Measurements from ENCODE around the gene ASB10.

Gene ASB10, protein sequence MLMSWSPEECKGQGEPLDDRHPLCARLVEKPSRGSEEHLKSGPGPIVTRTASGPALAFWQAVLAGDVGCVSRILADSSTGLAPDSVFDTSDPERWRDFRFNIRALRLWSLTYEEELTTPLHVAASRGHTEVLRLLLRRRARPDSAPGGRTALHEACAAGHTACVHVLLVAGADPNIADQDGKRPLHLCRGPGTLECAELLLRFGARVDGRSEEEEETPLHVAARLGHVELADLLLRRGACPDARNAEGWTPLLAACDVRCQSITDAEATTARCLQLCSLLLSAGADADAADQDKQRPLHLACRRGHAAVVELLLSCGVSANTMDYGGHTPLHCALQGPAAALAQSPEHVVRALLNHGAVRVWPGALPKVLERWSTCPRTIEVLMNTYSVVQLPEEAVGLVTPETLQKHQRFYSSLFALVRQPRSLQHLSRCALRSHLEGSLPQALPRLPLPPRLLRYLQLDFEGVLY

DNA sequence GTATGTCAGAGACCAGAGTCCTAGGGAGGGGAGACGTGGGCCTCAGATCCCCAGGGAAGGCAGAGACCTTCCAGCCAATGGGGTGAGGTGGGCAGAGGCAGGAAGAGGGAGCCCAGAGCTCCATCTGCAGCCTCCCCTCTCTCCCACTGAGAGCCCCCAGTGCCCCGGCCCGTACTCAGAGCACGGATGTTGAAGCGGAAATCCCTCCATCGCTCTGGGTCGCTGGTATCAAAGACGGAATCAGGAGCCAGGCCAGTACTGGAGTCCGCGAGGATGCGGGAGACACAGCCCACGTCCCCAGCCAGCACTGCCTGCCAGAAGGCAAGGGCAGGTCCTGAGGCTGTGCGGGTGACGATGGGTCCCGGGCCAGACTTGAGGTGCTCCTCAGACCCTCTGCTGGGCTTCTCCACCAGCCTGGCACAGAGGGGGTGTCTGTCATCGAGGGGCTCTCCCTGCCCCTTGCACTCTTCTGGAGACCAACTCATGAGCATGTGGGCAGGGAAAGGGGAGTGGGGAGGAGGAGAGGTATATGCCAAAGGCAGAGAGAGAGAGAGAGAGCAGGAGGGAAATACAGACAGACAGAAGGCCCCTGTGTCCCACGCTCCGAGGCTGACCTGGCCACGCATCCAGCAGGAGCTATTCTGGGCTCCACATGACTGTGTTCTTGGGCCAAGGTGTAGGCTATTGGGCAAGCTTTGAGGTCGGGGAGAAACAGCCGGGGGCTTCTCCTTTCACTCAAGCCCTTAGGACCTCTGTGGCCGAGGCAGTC is at the start of gene ASB10:
Gene ASB10, minus strand, starts transcription at position 611 of the 769 bp plus-strand sequence. Its CDS starts 120 bp downstream, at position 491.
- DNase-seq (ENCODE audit: low spot score) = no peak

DNA sequence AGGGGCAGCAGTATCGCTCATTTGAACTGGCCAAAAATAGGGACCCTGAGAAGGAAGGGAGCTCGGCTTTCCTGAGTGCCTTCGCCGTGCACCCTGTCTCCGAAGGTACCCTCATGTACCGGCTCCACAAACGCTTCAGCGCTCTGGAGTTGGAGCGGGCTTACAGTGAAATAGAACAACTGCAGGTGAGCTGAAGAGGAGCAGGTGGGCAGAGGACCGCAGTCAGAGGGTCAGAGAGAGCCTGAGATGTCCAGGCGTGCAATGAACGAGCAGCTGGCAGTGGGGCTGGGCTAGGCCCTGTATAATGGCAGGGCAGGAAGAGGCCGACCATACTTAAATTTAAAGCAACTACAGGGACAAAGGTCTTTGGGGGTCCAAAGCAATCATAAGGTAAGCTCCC is 49.4 kb upstream of the ASB10 start:
- DNase-seq (ENCODE audit: low spot score) = no peak

DNA sequence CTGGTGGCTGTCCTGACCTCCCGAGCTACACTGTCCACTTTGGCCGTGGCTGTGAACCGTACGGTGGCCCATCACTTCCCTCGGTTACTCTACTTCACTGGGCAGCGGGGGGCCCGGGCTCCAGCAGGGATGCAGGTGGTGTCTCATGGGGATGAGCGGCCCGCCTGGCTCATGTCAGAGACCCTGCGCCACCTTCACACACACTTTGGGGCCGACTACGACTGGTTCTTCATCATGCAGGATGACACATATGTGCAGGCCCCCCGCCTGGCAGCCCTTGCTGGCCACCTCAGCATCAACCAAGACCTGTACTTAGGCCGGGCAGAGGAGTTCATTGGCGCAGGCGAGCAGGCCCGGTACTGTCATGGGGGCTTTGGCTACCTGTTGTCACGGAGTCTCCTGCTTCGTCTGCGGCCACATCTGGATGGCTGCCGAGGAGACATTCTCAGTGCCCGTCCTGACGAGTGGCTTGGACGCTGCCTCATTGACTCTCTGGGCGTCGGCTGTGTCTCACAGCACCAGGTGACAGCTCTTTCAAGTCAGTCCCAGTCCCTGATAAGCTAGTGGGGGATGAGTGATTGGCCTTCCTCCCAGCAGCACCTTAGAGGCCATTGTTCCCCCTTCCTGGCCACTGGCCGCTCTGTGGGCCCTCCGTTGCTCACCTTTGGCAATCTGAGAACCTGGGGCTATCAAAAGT is 48.2 kb upstream of the ASB10 start:
- no peak for DNase-seq (ENCODE audit: low spot score)

DNA sequence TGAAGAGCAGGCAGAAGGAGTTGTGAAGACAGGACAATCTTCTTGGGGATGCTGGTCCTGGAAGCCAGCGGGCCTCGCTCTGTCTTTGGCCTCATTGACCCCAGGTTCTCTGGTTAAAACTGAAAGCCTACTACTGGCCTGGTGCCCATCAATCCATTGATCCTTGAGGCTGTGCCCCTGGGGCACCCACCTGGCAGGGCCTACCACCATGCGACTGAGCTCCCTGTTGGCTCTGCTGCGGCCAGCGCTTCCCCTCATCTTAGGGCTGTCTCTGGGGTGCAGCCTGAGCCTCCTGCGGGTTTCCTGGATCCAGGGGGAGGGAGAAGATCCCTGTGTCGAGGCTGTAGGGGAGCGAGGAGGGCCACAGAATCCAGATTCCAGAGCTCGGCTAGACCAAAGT is 46.8 kb upstream of the ASB10 start:
- no peak for DNase-seq (ENCODE audit: low spot score)

DNA sequence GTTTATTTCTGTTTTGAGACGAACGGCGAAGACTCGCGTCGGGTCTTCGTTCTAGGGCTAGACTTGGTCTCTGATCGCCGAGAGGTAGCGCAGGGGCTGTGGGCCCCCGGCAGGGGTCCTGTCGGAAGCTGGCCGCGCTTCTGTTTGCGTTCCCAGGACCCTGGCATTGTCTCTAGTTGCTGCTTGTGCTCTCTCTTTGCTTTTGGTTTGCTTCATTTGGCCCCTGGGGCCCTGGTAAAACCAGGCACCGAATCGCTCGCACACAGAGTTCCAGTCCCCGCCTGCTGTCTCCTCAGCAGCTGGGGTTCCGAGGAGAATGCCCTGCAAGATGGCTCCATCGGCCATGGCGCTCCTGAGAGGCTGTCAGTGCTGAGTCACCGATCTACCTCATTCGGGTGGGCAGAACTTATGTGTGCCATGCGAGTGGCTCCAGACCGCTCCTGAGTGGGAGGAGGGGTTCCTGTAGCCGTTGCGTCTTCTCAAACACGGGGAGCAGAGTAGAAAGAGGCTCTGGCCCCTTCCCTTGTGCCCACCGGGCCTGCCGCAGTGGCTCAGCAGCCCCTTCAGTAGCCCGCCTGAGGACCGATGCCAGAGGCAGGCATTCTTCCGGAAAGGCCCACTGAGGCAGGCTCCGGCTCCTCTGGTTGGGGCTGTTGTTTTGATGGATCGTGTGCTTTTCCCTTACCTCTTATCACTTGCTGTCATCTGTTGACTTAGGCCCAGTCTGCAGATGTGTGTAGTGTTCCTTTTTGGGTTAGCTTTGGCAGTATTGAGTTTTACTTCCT is 46.1 kb upstream of the ASB10 start:
- peak; percentile 90 for DNase-seq (ENCODE audit: low spot score)

DNA sequence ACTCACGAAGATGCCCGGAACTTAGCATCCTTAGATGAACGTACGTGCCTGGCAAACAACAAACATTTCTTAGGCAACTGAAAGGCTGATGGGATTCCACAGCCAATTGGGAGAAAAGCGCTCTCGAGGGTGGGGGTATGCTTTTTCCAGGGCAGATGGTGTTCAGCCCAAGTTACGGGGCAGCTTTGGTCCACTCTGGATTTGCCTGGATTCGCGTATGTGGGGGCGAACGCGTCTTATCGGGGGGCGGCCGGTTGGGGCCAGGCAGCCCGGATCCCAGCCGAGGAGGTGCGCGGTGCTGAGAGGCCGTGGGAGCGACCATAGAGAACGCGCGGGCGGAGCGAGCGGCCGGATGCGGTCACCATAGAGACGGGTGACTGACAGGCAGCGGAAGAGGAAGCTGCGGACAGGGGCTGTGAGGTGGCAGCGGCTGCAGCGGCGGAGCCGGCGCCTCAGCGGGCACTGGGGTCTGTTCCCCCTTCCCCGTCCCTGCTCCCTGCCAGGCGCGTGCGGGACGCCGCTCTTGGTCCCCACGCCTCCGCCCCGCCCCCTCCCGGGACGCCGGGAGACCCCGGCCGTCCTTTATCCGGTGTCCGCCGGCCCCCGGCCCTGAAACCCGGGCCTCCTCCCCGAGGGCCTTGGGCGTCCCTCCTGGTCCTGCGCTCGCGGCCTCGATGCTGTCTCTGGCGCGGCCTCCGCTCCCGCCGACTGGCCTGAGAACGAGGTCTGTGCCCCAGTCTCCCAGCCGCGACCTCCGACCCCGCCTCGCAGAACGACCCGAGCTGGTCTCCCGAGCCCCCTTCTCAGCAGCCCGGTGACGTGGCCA is 45.3 kb upstream of the ASB10 start, which contains the start of gene CHPF2:
Gene CHPF2, plus strand, starts transcription at position 393 of the 826 bp plus-strand sequence. CDS start 1,529 bp downstream, outside the sequence.
- peak; percentile 96 for DNase-seq (ENCODE audit: low spot score)

DNA sequence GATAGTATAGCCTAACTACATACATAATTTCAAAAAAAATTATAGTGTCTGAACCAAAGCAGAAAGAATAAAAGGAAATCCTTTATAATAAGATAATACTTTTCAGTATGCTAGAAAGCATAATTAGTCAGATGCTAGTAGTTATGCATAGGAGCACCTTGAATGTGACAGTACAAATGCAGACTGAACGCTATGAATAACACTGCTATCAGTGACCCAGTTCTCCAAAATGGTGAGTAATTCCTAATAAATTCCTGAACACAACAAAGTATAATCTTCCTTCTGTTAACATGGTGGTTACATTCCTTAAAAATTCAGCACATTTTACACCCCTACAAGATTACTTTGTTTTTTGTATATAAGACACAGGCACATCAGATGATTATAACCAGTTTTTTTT is 44.0 kb upstream of the ASB10 start:
- no peak for DNase-seq (ENCODE audit: low spot score)

DNA sequence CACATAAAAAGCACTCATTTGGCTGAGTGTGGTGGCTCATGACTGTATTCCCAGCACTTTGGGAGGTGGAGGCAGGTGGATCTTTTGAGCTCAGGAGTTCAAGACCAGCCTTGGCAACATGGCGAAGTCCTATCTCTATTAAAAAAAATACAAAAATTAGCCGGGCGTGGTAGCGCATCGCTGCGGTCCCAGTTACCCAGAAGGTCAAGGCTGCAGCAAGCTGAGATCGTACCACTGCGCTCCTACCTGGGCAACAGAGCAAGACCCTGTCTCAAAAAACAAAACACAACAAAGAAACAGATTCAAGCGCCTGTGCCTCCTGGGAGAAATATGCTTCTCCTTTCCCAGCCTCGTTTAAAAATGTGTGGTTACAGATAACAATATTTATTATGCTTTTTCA is 42.2 kb upstream of the ASB10 start:
- no peak for DNase-seq (ENCODE audit: low spot score)

DNA sequence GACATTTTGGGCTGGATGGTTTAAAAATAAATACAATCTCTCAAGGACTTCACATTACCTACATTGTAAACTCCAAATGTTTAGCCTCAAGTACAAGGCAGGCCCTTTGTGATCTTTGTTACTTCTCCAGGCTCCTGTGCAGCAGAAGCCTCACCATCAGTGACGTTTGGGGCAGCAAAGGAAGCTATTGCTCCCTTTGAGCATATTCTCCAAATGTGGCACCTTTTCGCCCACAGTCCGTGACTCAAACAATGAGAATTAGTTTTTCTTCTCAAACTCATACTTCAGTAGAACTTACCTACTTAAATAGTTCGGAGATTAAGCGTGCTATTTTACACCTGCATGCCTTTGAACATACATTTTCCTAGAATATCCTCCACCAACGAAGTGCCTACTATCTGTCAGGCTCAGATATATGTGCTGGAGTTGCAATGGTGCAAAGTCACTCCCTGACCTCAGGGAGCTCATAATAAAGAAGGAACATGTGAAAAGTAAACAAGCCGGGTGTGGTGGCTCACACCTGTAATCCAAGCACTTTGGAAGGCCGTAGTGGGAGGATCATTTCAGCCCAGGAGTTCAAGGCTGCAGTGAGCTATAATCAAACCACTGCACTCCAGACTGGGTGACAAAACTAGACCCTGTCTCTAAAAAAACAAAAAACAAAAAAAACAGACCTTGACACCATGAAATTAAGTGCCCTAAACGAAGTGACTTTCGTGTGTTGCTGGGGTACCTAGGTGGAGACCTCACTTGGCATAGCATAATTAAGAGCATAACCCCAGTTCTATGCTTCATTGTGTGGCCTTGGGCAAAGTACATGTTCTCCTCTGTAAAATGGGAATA is 41.2 kb upstream of the ASB10 start:
- no peak for DNase-seq (ENCODE audit: low spot score)

DNA sequence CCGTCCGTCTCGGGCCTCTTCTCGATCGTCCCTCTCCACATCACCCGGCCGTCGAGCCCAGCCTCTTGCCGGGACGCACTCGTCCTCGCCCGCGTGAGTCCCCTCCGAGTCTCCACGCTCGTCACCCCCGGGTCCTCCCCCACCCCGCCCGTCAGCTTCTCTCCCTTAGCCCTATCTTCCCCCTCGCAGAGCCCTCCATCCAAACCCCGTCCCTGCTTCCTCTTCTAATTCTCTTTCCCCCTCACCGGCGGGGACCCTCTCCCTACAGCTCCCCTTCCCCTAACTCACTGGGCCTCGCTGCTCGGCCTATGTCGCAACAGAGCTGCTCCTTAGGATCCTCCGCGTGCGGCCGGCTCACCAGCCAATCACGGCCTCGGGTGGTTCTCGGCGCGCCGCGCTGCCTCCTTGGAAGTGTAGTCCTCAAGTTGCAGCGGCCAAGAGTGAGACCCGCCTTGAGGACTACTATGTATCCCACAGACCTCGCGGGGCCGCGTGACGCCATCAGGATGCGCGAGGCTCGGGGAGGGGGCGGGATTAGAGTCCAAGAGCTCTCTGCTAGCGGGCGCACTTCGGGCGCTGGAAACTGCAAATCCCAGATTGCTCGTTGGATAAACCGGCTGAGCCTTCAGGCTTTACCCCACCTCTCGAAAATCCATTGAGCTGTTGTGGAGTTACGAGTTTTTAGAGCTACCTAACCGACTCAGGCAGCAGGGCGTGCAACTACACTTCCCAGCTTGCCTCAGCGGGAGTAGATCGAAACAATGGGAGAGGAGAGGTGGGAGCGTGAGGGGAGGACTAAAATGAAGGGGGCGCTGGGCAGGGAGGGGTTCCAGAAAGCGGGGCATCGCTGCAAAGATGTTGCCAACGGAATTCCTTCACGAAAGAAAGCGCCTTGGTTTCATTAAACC is 40.1 kb upstream of the ASB10 start, which contains the start of gene ABCF2:
Gene ABCF2, minus strand, starts transcription at position 331 of the 908 bp plus-strand sequence. CDS start 747 bp downstream, outside the sequence.
- peak; percentile 99 for DNase-seq (ENCODE audit: low spot score)

DNA sequence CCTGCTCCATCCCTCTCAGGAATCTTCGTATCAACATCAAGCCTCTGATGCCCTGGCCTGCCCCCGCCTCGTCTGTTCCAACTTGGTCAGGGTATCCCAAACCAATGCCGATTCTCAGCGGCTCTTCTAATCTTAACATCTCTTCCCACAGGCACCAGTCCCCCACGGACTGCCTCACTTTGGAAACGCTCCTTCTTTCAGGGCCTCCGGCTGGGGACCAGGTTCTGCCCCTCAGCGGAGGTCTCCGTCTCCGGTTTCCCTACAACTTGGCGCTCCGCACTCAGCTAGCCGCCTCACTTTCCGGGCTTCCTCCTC is 39.5 kb upstream of the ASB10 start:
- DNase-seq (ENCODE audit: low spot score) = no peak

DNA sequence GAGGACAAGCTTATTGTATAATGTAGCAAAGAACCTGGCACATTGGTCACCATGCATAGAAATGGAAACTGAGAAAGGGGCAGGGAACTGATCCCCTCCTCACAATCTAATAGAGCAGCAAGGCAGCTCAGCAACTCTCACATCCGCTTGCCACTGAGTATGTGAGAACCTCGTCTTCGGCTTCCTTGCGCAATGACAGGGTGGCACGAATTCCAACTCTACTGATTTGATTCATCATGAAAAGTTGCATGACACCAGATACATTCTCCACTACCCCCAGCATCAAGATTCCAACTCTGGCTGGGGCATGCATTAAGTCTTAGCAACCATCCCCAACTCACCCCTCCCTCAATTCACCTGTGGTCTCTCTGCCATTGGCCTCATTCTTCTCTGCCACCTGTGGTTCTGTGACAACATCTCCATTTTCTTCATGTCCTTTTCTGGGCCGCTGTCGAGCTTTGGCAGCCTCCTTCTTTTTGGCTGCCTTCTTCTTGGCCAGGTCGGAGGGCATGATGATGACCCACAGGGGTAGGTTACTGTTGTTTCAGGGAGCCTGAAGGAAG is 39.0 kb upstream of the ASB10 start:
- no peak for DNase-seq (ENCODE audit: low spot score)

DNA sequence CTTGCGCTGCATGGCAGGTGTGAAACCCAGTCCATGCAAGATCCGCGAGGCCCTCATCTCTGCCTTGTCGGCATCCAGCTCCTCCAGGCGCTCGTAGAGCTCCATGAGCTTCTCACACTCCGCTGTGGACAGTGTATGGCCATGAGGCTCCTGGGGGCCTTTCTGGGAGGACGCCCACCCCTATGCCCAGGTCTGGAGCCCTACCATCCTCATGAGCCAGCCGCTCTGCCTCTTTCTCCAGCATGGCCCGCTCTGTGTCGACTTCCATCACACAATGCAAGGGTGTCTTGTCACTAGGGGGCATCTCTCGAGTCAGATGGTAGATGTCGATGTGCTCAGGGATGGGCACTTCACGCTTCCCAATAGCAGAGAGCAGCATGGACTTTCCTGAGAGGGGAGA is 36.7 kb upstream of the ASB10 start:
- DNase-seq (ENCODE audit: low spot score) = no peak

DNA sequence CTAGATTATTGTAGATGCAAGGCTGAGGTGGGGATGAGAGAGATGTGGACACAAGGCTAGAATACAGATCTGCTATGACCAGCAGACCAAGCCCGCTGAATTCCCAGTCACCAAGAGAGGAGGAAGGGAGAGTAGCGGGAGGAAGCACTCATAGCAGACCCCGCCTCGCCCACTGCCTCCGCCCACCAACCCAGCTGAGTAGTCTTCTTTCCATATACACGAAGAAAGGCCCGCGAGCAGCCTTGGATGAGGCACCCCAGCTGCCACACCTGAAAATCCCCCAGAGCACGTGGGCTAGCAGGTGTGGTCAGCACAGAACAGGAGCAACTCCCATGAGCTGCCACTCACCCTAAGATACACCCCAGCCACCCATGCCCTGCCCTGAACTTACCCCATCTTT is 31.1 kb upstream of the ASB10 start:
- no peak for DNase-seq (ENCODE audit: low spot score)

DNA sequence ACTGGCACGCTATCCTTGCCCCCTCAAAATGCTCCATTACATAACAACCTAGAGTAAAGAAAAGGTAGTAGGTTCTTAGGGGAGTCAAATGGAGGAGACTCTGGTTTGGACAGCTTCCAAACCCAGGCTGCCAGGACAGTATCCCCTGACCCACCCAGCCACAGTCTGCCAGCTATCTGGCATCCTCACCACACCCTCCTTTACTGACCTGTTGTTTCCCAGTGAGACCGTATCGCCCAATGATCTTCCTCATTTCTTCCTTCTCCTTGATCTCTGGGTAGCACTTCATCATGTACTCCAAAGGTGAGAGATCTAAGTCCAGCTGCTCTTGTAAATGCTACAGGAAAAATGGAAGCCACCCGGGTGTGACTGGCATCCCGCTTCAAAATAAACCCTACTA is 28.3 kb upstream of the ASB10 start:
- DNase-seq (ENCODE audit: low spot score) = no peak

DNA sequence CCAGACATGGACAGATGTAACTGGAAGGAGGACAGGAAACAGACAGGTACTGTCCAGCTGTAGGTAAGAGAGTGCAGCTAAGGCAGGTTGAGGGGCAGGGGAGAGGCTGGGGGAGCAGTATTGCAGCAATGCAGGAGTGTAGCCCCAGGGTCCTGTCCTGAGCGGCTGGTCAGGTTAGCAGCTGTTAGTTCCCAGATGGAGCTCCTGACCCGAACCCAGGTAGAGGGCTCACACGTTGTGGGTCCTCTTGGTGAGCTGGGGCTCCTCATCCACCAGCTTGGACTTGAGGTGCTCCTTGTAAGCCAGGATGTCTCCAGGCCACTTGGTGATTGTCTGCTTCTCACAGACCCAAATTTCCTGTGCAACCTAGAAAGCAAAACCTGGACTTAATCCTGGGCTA is 26.8 kb upstream of the ASB10 start:
- no peak for DNase-seq (ENCODE audit: low spot score)

DNA sequence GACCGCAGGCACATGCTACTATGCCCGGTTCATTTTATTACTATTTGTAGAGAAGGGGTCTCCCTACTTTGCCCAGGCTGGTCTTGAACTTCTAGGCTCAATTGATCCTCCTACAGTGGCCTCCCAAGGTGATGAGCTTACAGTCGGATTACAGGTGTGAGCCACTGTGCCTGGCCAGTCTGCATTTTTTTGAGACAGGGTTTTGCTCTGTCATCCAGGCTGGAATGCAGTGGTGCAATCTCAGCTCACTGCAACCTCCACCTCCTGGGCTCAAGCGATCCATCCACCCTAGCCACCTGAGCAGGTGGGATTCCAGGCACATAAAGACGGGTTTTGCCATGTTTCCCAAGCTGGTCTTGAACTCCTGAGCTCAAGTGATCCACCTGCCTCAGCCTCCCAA is 25.6 kb upstream of the ASB10 start:
- DNase-seq (ENCODE audit: low spot score) = no peak

DNA sequence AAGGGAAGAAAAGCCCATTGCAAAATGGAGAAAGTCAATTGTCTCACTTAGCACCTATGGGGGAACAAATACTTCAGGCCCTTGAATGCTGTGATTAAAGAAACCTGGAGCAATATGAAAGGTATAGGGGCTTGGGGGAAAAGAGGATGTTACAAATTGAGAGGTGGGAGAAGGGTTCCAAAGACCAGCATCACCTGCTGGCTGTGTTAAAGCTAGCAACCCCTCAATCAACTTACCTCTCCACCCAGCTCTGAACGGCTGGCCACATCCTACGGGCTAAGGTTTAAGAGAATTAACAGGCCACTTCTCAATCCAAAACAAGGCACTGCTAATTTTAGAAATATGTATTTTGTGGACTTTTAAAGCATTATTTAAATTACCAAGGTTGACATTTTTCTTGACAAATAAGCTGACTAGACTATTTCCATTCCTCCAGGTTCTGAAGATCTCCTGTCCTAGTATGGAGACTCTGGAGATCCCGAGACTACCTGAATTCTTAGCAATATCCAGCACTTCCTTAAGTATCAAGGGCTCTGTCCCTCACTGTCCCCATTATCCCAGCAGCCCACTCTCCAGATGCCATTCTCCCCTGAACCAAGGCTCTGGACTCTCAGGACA is 24.2 kb upstream of the ASB10 start:
- no peak for DNase-seq (ENCODE audit: low spot score)
